HEK293T (cell line): ENCODE data around the gene RAMACL.
"Not testable (repeated sequence)": the region's sequence is repeated elsewhere in the genome, so short reads cannot be mapped to it uniquely, and the experiment has no call there.

Experiments
- BHLHE40 ChIP-seq: fragments of 450-650 bp; IDR thresholded peaks from 2 replicates; pipeline ENCODE4 v1.6.1; 2016; ENCODE audit warnings: mild to moderate bottlenecking, moderate library complexity, borderline replicate concordance
- FOXA1 ChIP-seq: fragments of 450-650 bp; IDR thresholded peaks from 2 replicates; pipeline ENCODE4 v1.6.1; 2016; ENCODE audit warnings: mild to moderate bottlenecking
- FOXK2 ChIP-seq: fragments of 450-650 bp; IDR thresholded peaks from 2 replicates; pipeline ENCODE4 v1.6.1; 2016; ENCODE audit warnings: mild to moderate bottlenecking
- HDGF ChIP-seq: fragments of 450-650 bp; IDR thresholded peaks from 2 replicates; pipeline ENCODE4 v1.6.1; 2017; ENCODE audit warnings: antibody characterized with exemption, borderline replicate concordance
- NFRKB ChIP-seq: fragments of 450-650 bp; IDR thresholded peaks from 2 replicates; pipeline ENCODE4 v1.6.1; 2016; ENCODE audit warnings: mild to moderate bottlenecking, moderate library complexity
- SP1 ChIP-seq: fragments of 450-650 bp; IDR thresholded peaks from 2 replicates; pipeline ENCODE4 v1.6.1; 2017
- SUZ12 ChIP-seq: fragments of 450-650 bp; IDR thresholded peaks from 2 replicates; pipeline ENCODE4 v1.6.1; 2016; ENCODE audit warnings: mild to moderate bottlenecking
- ZNF384 ChIP-seq: fragments of 450-650 bp; IDR thresholded peaks from 2 replicates; pipeline ENCODE4 v1.6.1; 2016

GRCh38 chr6:166539011-166539385 is 47.5 kb downstream of the RAMACL start:
- not testable (repeated sequence) for TF ChIP-seq SUZ12, BHLHE40, SP1, HDGF, FOXK2, FOXA1, ZNF384, NFRKB
